GM19328 (cell line): ENCODE measurements around the gene WDSUB1.

Source experiments
- ATAC-seq: cut with Tn5 transposase; IDR thresholded peaks from one replicate; pipeline ENCODE4 v1.9.1; 2021; ENCODE audit warnings: mild to moderate bottlenecking, moderate library complexity; ENCODE audit not compliant: unreplicated experiment

The WDSUB1 gene

GRCh38 chr2:159285929-159286708 lies at the start of gene WDSUB1:
WDSUB1 (minus strand) TSS chr2:159286703; CDS start chr2:159283069, 3,634 bp downstream.
- no peak for ATAC-seq

- ATAC-seq = no peak
Observed at GRCh38 chr2:159326569-159327255, 40.2 kb upstream of the WDSUB1 start.

- ATAC-seq = no peak
Observed at GRCh38 chr2:159322419-159322818, 35.9 kb upstream of the WDSUB1 start.

- ATAC-seq = no peak
Observed at GRCh38 chr2:159317392-159318088, 31.0 kb upstream of the WDSUB1 start.

- ATAC-seq = no peak
Observed at GRCh38 chr2:159307942-159308341, 21.4 kb upstream of the WDSUB1 start.

GRCh38 chr2:159300586-159300985 lies 14.1 kb upstream of the WDSUB1 start:
- ATAC-seq = no peak

GRCh38 chr2:159298967-159299366 lies 12.5 kb upstream of the WDSUB1 start:
- ATAC-seq = no peak

GRCh38 chr2:159297042-159297707 lies 10.7 kb upstream of the WDSUB1 start:
- no peak for ATAC-seq

GRCh38 chr2:159292157-159292556 lies 5.7 kb upstream of the WDSUB1 start:
- no peak for ATAC-seq

GRCh38 chr2:159290289-159290907 lies 3.9 kb upstream of the WDSUB1 start:
- no peak for ATAC-seq

GRCh38 chr2:159287733-159288132 lies 1.2 kb upstream of the WDSUB1 start:
- ATAC-seq = no peak

- ATAC-seq = peak; percentile 93
Observed at GRCh38 chr2:159286709-159287441, 372 bp upstream of the WDSUB1 start.

GRCh38 chr2:159285433-159285832 lies 1.1 kb downstream of the WDSUB1 start:
- ATAC-seq = no peak

GRCh38 chr2:159283529-159283928 lies 3.0 kb downstream of the WDSUB1 start:
- ATAC-seq = no peak

GRCh38 chr2:159281002-159281401 lies 5.5 kb downstream of the WDSUB1 start:
- no peak for ATAC-seq

GRCh38 chr2:159279700-159280099 lies 6.8 kb downstream of the WDSUB1 start:
- no peak for ATAC-seq

GRCh38 chr2:159275111-159275510 lies 11.4 kb downstream of the WDSUB1 start:
- no peak for ATAC-seq

- ATAC-seq = no peak
Observed at GRCh38 chr2:159272156-159272555, 14.3 kb downstream of the WDSUB1 start.

- no peak for ATAC-seq
Observed at GRCh38 chr2:159270744-159271379, 15.6 kb downstream of the WDSUB1 start.

- no peak for ATAC-seq
Observed at GRCh38 chr2:159267921-159268320, 18.6 kb downstream of the WDSUB1 start.
